Measurements from ENCODE around the gene CASZ1.

GRCh38 chr1:10778640-10779039 lies 17.8 kb downstream of the CASZ1 start:
- no peak for TF ChIP-seq CTCF (IDR thresholded peaks at IDR 0.05)
- no peak for TF ChIP-seq EZH2 (IDR thresholded peaks at IDR 0.05)
- TF ChIP-seq EZH2phosphoT487 (IDR thresholded peaks at IDR 0.05): no peak

Measured in neural progenitor cell (in vitro differentiated cells).